Endothelial cell of umbilical vein (primary cell): ENCODE measurements around the gene PTPRK. TPM values are rescaled to one million over a fixed set of nuclear protein-coding genes. Genes with fewer than 3 reads are reported as not detected.

Experiments
- BruUV-seq: library from RNA; stranded (reverse); fragments of 400-500 nt; replicated peaks from 2 replicates; lab custom pipeline; 2021; lab: Mats Ljungman, UMichigan
- CTCF ChIA-PET: fragments of 300-600, 350-600 bp; sonication (Branson Sonifier 250); formaldehyde crosslinking; loops from one replicate; lab custom pipeline; 2021; ENCODE audit warnings: antibody characterized with exemption, inconsistent platforms; lab: Charles Lee
- POLR2A ChIA-PET: fragments of 300-600, 350-600 bp; sonication (Branson Sonifier 250); formaldehyde crosslinking; loops from one replicate; lab custom pipeline; 2021; ENCODE audit warnings: antibody characterized with exemption, inconsistent platforms; lab: Charles Lee
- DNase-seq: peaks from one replicate; pipeline ENCODE4 v3.0.0-alpha.2; 2011; ENCODE audit warnings: low read depth, low spot score
- FAIRE-seq: peaks from 2 replicates; lab custom pipeline; 2011; peaks lifted over from hg19 to GRCh38; lab: Jason Lieb, UNC
- H2AFZ ChIP-seq: 2 replicates; pipeline ENCODE4 v1.6.0; 2012; ENCODE audit warnings: low read depth, low read length, control low read depth, inconsistent platforms
- H3K27ac ChIP-seq: 2 replicates; pipeline ENCODE4 v1.5.1; 2011; ENCODE audit warnings: low read depth, mild to moderate bottlenecking, control low read depth, low read length, moderate library complexity; ENCODE audit not compliant: insufficient read depth
- H3K27me3 ChIP-seq, 2 experiments: 2 replicates each; pipeline versions ENCODE4 v1.6.0 to v1.6.1; 2011; ENCODE audit warnings: low read length in 2 of 2, mixed read lengths in 1 of 2; ENCODE audit not compliant: control insufficient read depth in 2 of 2, insufficient read depth in 2 of 2
- H3K36me3 ChIP-seq, 2 experiments: 2 replicates in 1 of 2; 3 replicates in 1 of 2; pipeline ENCODE4 v1.5.1; 2011; ENCODE audit warnings: low read length in 2 of 2, mild to moderate bottlenecking in 1 of 2, moderate library complexity in 1 of 2; ENCODE audit not compliant: control insufficient read depth in 2 of 2, insufficient read depth in 2 of 2; ENCODE audit errors: extremely low read depth in 1 of 2
- H3K4me1 ChIP-seq: 3 replicates; pipeline ENCODE4 v1.5.1; 2011; ENCODE audit warnings: mild to moderate bottlenecking, low read length; ENCODE audit not compliant: control insufficient read depth, insufficient read depth; ENCODE audit errors: extremely low read depth
- H3K4me2 ChIP-seq: 2 replicates; pipeline ENCODE4 v1.6.1; 2011; ENCODE audit warnings: low read length, control low read depth, mixed read lengths; ENCODE audit not compliant: insufficient read depth
- H3K4me3 ChIP-seq, 3 experiments: fragments of 200-600 bp in 1 of 3; sonication (generic), shearing (Covaris generic) in 1 of 3; replicated peaks in 1 of 3; 2 replicates each; pipeline ENCODE4 v1.5.1; 2011 to 2016; ENCODE audit warnings: control low read depth in 3 of 3, low read length in 3 of 3, mild to moderate bottlenecking in 2 of 3, inconsistent platforms in 1 of 3, low read depth in 1 of 3, moderate library complexity in 1 of 3; ENCODE audit not compliant: insufficient read depth in 1 of 3
- H3K79me2 ChIP-seq: 2 replicates; pipeline ENCODE4 v1.6.0; 2012; ENCODE audit warnings: low read length, inconsistent platforms; ENCODE audit not compliant: control insufficient read depth, insufficient read depth
- H3K9ac ChIP-seq: replicated peaks from 2 replicates; pipeline ENCODE3; 2011; ENCODE audit warnings: low read length, control low read depth; ENCODE audit not compliant: insufficient read depth; ENCODE audit errors: extremely low read depth
- H3K9me1 ChIP-seq: replicated peaks from 3 replicates; pipeline ENCODE4 v1.6.0; 2011; ENCODE audit warnings: mild to moderate bottlenecking, low read length; ENCODE audit not compliant: control insufficient read depth, insufficient read depth; ENCODE audit errors: extremely low read depth
- H3K9me3 ChIP-seq: replicated peaks from 2 replicates; pipeline ENCODE4 v1.5.1; 2012; ENCODE audit warnings: low read length, inconsistent platforms; ENCODE audit not compliant: control insufficient read depth, insufficient read depth
- H4K20me1 ChIP-seq: replicated peaks from 2 replicates; pipeline ENCODE3; 2011; ENCODE audit warnings: mild to moderate bottlenecking, low read length; ENCODE audit not compliant: control insufficient read depth, insufficient read depth; ENCODE audit errors: extremely low read depth
- EZH2 ChIP-seq: IDR thresholded peaks from 2 replicates; pipeline ENCODE4 v1.6.1; 2012; ENCODE audit warnings: borderline replicate concordance, low read depth, mild to moderate bottlenecking, moderate library complexity, low read length, inconsistent platforms; ENCODE audit not compliant: severe bottlenecking
- FOS ChIP-seq: IDR thresholded peaks from 2 replicates; pipeline ENCODE4 v1.6.1; 2011; ENCODE audit warnings: mild to moderate bottlenecking, low read length, moderate library complexity, borderline replicate concordance; ENCODE audit not compliant: insufficient read depth
- GATA2 ChIP-seq: IDR thresholded peaks from 2 replicates; pipeline ENCODE4 v1.7.0; 2011; ENCODE audit warnings: low read depth, mild to moderate bottlenecking, moderate library complexity, mixed read lengths, low read length; ENCODE audit not compliant: insufficient read length, insufficient read depth
- JUN ChIP-seq: IDR thresholded peaks from 2 replicates; pipeline ENCODE4 v1.6.1; 2011; ENCODE audit warnings: borderline replicate concordance, low read depth; ENCODE audit not compliant: insufficient read length, insufficient read depth
- MAX ChIP-seq: IDR thresholded peaks from 2 replicates; pipeline ENCODE4 v1.6.1; 2011; ENCODE audit not compliant: insufficient read depth, insufficient read length
- MYC ChIP-seq: IDR thresholded peaks from one replicate; pipeline ENCODE4 v1.6.1; 2011; ENCODE audit warnings: mild to moderate bottlenecking, low read depth, low read length
- POLR2A ChIP-seq: IDR thresholded peaks from 2 replicates; pipeline ENCODE4 v1.6.1; 2012; ENCODE audit warnings: low read depth, mild to moderate bottlenecking, control low read depth, low read length
- POLR2AphosphoS5 ChIP-seq: IDR thresholded peaks from 2 replicates; pipeline ENCODE4 v1.6.1; 2012; ENCODE audit warnings: low read depth, mild to moderate bottlenecking, control low read depth, low read length, moderate library complexity; ENCODE audit not compliant: insufficient read depth
- dilution Hi-C: fragments of 300-500 bp; cut with MboI; formaldehyde crosslinking; loops from one replicate; pipeline ENCODE4 v1.15.0; 2019; ENCODE audit warnings: low sequenced_read_pairs; ENCODE audit not compliant: extremely low pct_ligation_motif_present
- intact Hi-C: fragments of 100-400 bp; cut with micrococcal nuclease; formaldehyde crosslinking; loops from one replicate; pipeline ENCODE4 v1.10.0; 2022
- polyA plus RNA-seq, 4 experiments: library from polyadenylated mRNA; depleted of rRNA in 3 of 4; stranded (reverse) in 3 of 4; unstranded in 1 of 4; fragments of >200 nt; gene quantifications; 2 replicates each; pipeline versions ENCODE4 v1.2.1 to v1.2.3, GENCODE V29; 2011 to 2012; ENCODE audit warnings: missing spikeins in 1 of 4
- total RNA-seq: library from RNA; stranded (reverse); gene quantifications from 2 replicates; pipeline ENCODE4 v1.2.3, GENCODE V29; 2021
- TF ChIP-seq, protein P1 (sequence below), 2 donors: IDR thresholded peaks; 1 replicate in 1 of 2; 2 replicates in 1 of 2; pipeline ENCODE4 v1.5.1; 2011; ENCODE audit warnings: low read length in 2 of 2, mild to moderate bottlenecking in 2 of 2, moderate library complexity in 2 of 2, control low read depth in 1 of 2, inconsistent platforms in 1 of 2, low read depth in 1 of 2; ENCODE audit not compliant: insufficient read depth in 1 of 2; ENCODE audit errors: extremely low read depth in 1 of 2

Gene PTPRK
- total and polyA plus RNA-seq, 2 donors (not counting 3 experiments of a cell fraction or from before 2014, with no cell fraction given): 15.2 to 74.0 TPM

DNA sequence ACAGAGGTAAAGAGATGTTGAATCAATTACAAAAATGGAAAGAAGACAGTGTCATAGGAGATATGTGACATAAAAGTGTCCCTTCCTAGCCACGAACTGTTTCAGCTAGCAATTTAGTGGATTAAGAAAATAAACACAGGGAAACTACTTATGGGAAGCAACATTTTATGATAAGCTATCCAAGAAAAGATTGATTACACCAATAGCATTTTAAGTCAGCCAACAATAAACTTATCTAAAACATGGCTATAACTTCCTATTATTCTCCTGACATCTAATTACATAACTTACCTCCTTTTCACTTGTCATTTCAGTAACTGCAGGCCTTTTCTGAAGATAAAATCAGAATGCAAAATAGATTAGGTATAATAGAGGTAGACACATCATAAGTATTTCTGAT is 111.4 kb downstream of the PTPRK start:
- no peak for DNase-seq
- CTCF ChIA-PET: no interaction called here
- no peaks in the 10 kb centered on the region for H3K9me3 ChIP-seq
- H3K4me2 ChIP-seq: no peak overlapping the region
- TF ChIP-seq JUN (no peak), MYC (no peak), EZH2 (no peak), FOS (no peak), MAX (no peak), GATA2 (no peak), POLR2A (no peak), POLR2AphosphoS5 (no peak)
- TF ChIP-seq, protein P1, sequence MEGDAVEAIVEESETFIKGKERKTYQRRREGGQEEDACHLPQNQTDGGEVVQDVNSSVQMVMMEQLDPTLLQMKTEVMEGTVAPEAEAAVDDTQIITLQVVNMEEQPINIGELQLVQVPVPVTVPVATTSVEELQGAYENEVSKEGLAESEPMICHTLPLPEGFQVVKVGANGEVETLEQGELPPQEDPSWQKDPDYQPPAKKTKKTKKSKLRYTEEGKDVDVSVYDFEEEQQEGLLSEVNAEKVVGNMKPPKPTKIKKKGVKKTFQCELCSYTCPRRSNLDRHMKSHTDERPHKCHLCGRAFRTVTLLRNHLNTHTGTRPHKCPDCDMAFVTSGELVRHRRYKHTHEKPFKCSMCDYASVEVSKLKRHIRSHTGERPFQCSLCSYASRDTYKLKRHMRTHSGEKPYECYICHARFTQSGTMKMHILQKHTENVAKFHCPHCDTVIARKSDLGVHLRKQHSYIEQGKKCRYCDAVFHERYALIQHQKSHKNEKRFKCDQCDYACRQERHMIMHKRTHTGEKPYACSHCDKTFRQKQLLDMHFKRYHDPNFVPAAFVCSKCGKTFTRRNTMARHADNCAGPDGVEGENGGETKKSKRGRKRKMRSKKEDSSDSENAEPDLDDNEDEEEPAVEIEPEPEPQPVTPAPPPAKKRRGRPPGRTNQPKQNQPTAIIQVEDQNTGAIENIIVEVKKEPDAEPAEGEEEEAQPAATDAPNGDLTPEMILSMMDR (IDR thresholded peaks at IDR 0.05; ENCODE audit: extremely low read depth in 1 of 2, insufficient read depth in 1 of 2, low read depth in 1 of 2, low read length in 2 of 2): no peak
- POLR2A ChIA-PET: no interaction called here
- no peak overlapping the region for H3K4me3 ChIP-seq
- H3K9ac ChIP-seq: no peak overlapping the region
- H2AFZ ChIP-seq: no peak overlapping the region
- H3K4me1 ChIP-seq: no peaks in the 10 kb centered on the region
- no TSS peak for BruUV-seq
- H3K36me3 ChIP-seq: no peaks in the 10 kb centered on the region
- intact Hi-C loops (no loop called here), dilution Hi-C loops (no loop called here)
- no peak for FAIRE-seq
- peaks cover 5% of the 10 kb centered on the region for H4K20me1 ChIP-seq
- peaks cover 34% of the 10 kb centered on the region for H3K79me2 ChIP-seq
- no peaks in the 10 kb centered on the region for H3K9me1 ChIP-seq
- no peaks in the 10 kb centered on the region for H3K27me3 ChIP-seq
- no peak overlapping the region for H3K27ac ChIP-seq
